Stomach smooth muscle (tissue), 2 donors: ENCODE measurements around the gene ACSM5.
"Not testable (repeated sequence)": the region's sequence is repeated elsewhere in the genome, so short reads cannot be mapped to it uniquely, and the experiment has no call there.

Source experiments
- H3K27ac ChIP-seq: one replicate; pipeline ENCODE4 v1.7.0; 2013; ENCODE audit warnings: mild to moderate bottlenecking, low read length, inconsistent platforms
- H3K27me3 ChIP-seq, 2 donors: one replicate each; pipeline ENCODE4 v1.7.0; 2013; ENCODE audit warnings: low read length in 2 of 2; ENCODE audit not compliant: insufficient read depth in 2 of 2, control insufficient read depth in 1 of 2
- H3K36me3 ChIP-seq, 2 donors: one replicate each; pipeline ENCODE4 v1.7.0; 2013; ENCODE audit warnings: low read length in 2 of 2; ENCODE audit not compliant: control insufficient read depth in 2 of 2, insufficient read depth in 2 of 2
- H3K4me1 ChIP-seq: one replicate; pipeline ENCODE4 v1.7.0; 2013; ENCODE audit warnings: low read length; ENCODE audit not compliant: control insufficient read depth, insufficient read depth
- H3K4me3 ChIP-seq, 2 donors: one replicate each; pipeline ENCODE4 v1.7.0; 2013; ENCODE audit warnings: low read length in 2 of 2
- H3K9ac ChIP-seq, 2 donors: one replicate each; pipeline ENCODE4 v1.7.0; 2013; ENCODE audit warnings: low read length in 2 of 2, mild to moderate bottlenecking in 1 of 2
- H3K9me3 ChIP-seq, 2 donors: one replicate each; pipeline ENCODE4 v1.7.0; 2013; ENCODE audit warnings: low read length in 2 of 2; ENCODE audit not compliant: control insufficient read depth in 2 of 2
- donor health status: healthy.
- donor health status: Pancreatic carcinoma.

The ACSM5 gene

DNA sequence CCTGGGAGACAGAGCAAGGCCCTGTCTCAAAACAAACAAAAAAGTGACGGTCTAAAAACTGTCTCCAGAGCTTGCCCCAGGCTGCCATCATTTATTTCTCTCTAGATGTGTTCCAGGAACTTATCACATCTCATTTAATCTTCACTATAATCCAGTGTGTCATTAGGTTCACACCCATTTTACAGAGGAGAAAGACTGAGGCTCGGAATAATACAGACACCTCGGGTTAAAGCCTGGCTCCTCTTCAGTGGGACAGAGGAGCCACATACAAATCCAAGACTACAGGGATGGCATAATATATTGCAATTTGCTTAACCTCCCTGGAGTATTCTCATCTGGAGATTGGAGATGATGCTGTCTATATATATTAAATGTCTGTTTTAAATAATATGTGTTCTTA, 10.7 kb upstream of the ACSM5 start:
- Histone ChIP-seq H3K36me3 (no peaks in the 10 kb centered on the region), H3K9me3 (no peaks in the 10 kb centered on the region), H3K27me3 (no peaks in the 10 kb centered on the region), H3K9ac (no peak overlapping the region), H3K4me1 (peaks cover 3% of the 10 kb centered on the region), H3K27ac (no peak overlapping the region), H3K4me3 (no peak overlapping the region)

DNA sequence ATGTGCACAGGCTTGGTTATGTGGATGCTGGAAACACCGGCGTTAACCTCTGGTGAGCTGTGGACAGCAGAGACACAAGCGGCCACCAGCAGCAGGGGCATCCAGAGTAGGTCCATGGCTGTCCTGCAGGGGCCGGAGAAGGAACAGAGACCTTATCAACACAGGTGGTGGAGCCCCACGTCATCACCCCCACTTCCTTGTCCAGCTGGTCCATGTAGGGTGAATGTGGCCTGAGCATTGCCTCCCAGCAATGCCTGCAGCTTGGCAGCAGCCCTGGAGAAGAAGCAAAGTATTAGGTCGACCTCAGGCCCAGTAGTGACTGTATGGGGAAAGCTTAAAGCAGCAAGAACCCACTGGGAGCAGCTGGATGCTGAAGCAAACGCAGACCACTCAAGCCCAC, 10.1 kb upstream of the ACSM5 start:
- H3K9ac ChIP-seq: no peak overlapping the region
- no peaks in the 10 kb centered on the region for H3K4me1 ChIP-seq
- no peaks in the 10 kb centered on the region for H3K36me3 ChIP-seq
- no peaks in the 10 kb centered on the region for H3K9me3 ChIP-seq
- H3K27me3 ChIP-seq: no peaks in the 10 kb centered on the region
- no peak overlapping the region for H3K27ac ChIP-seq
- no peak overlapping the region for H3K4me3 ChIP-seq

DNA sequence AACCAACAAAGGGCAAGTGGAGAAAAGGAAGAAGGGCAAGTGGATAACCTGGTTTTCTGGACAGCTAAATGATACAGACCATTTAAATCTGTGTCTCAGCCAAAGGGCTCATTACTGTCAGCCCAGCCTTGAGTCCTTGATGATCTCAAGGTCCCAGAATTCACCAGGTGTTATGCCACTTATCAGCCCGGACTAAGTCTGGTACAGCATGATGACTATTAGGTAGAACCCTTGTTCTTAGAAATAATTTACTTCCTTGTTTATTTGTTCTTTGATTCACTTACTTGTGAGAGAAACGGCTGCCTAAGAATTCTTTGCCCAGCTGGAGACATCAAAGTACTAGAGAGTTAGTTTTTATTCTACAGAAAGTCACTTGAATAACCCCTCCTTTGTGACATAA, 8.3 kb upstream of the ACSM5 start:
- no peaks in the 10 kb centered on the region for H3K9me3 ChIP-seq
- H3K4me1 ChIP-seq: no peaks in the 10 kb centered on the region
- H3K27ac ChIP-seq: no peak overlapping the region
- H3K27me3 ChIP-seq: no peaks in the 10 kb centered on the region
- H3K4me3 ChIP-seq: no peak overlapping the region
- no peaks in the 10 kb centered on the region for H3K36me3 ChIP-seq
- H3K9ac ChIP-seq: no peak overlapping the region

DNA sequence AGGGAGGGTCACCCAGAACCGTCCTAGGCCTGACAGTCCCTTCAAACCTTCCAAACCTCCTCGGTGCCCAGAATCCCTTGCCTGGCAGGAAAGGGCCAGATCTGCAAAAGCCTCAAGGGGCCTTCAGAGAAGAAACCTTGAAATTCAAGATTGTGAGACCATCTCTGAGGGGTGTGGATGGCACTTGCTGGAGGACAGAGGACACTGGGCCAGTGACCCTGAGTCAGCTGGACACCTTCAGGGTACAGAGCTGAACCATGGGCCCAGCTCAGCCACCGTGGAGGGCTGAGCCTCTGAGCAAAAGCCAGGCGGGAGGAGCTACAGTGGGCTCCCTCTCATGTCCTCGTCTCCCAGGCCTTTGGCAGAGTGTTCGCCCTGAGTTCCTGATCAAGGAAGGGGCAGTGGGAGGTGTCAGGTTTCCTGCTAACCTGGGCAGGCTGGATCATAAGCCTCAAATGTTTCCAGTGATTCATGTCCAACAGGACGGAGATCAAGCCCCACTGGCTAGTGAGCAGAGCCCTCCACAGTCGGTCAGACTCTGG, 7.8 kb upstream of the ACSM5 start:
- H3K27ac ChIP-seq: no peak overlapping the region
- no peak overlapping the region for H3K9ac ChIP-seq
- no peaks in the 10 kb centered on the region for H3K9me3 ChIP-seq
- H3K36me3 ChIP-seq: no peaks in the 10 kb centered on the region
- no peak overlapping the region for H3K4me3 ChIP-seq
- H3K27me3 ChIP-seq: no peaks in the 10 kb centered on the region
- no peaks in the 10 kb centered on the region for H3K4me1 ChIP-seq

DNA sequence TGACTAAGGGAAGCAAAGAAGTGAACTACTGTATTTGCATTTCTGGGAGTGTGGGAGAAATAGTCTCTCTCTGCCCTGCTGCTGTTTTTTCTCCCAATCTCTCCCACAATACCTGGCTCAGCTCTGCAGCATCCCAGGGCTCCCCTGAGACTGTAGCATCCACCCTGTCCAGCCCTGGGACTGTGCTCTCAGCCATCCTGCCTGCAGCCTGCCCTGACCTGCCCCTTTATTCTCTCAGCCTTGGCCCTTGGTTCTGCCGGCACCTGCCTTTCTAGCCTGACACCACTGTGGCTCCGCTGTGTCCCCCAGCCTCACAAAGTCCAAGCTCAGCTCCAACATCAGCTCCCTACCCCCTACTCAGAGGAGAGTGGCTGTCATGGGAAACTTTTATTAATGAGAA, 6.7 kb upstream of the ACSM5 start:
- no peaks in the 10 kb centered on the region for H3K9me3 ChIP-seq
- H3K27ac ChIP-seq: no peak overlapping the region
- H3K9ac ChIP-seq: no peak overlapping the region
- H3K4me3 ChIP-seq: no peak overlapping the region
- H3K27me3 ChIP-seq: no peaks in the 10 kb centered on the region
- H3K4me1 ChIP-seq: no peaks in the 10 kb centered on the region
- H3K36me3 ChIP-seq: no peaks in the 10 kb centered on the region

DNA sequence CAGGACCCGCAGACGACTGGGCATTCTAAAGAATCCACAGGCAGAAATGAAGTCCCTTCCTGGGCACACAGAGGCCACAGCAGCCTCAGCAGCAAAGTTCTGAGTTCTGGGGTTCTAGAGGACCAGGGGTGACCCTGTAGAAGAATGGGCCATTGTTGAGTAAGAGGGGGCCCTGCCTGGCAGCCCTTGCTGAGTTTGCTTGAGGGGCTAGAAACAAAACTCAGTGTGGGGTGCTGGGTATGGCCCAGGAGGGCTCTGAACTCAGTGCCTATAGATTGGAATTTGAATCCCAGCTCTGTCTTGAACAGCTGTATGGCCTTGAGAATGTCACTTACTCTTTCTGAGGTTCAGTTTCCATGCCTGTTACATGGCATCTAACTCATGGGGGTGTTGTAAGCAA, 4.7 kb upstream of the ACSM5 start, which contains the start of gene PDILT:
PDILT (minus strand) TSS at position 101 of the 400 bp plus-strand sequence. CDS start 5,437 bp downstream, outside the sequence.
- Histone ChIP-seq H3K9ac (no peak within 1 kb of the TSS), H3K27ac (no peak within 1 kb of the TSS), H3K36me3 (no peaks in the 10 kb centered on the region)

DNA sequence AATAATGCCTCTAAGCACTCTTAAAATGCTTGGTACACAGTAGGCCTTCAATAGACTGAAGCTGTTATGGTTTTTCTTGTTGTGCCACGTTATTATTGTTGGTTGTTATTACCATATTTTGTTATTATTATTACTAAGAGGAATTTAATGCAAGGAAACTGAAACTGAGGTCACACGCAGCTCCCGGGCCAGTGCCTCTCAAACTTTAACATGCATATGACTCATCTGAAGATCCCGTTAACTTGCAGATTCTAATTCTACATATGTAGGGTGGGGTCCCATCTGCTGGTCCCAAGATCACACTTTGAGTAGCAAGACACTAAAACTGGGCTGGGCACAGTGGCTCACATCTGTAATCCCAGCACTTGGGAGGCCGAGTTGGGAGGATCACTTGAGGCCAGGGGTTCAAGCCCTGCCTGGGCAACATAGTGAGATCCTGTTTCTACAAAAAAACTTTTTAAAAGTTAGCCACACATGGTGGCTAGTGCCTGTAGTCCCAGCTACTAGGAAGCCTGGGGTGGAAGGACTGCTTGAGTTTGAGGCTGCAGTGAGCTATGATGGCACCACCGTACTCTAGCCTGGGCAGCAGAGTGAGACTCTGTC, 888 bp downstream of the ACSM5 start:
- Histone ChIP-seq H3K4me1 (no peaks in the 10 kb centered on the region), H3K27ac (no peak overlapping the region), H3K36me3 (no peaks in the 10 kb centered on the region), H3K9ac (no peak overlapping the region), H3K4me3 (no peak overlapping the region), H3K9me3 (no peaks in the 10 kb centered on the region), H3K27me3 (no peaks in the 10 kb centered on the region)

More for the DNA sequence above, 4.7 kb upstream of the ACSM5 start, which contains the start of gene PDILT:
- no peaks in the 10 kb centered on the region for H3K4me1 ChIP-seq
- no peaks in the 10 kb centered on the region for H3K27me3 ChIP-seq
- H3K9me3 ChIP-seq: no peaks in the 10 kb centered on the region
- H3K4me3 ChIP-seq: no peak within 1 kb of the TSS

DNA sequence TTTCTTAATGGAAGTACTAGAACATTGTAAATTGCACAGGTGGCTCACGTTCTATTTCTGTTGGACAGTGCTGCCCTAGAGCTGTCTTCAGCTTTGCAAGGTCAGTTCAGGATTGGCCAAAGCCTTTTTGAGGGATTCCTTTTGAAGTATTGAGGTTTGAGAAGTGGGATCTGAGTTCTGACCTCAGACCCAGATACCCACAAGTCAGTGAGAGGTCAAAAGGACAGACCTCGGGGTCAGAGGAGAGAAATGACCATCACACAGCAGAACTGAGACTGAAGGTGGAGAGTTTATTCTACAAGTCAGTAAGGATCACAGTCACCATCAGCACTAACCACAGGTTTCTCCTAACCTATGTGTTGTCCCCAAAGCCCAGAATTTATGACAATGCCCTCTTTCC, 1.7 kb downstream of the ACSM5 start:
- H3K4me1 ChIP-seq: no peaks in the 10 kb centered on the region
- H3K36me3 ChIP-seq: no peaks in the 10 kb centered on the region
- H3K9ac ChIP-seq: no peak overlapping the region
- H3K9me3 ChIP-seq: no peaks in the 10 kb centered on the region
- H3K4me3 ChIP-seq: no peak overlapping the region
- no peaks in the 10 kb centered on the region for H3K27me3 ChIP-seq
- H3K27ac ChIP-seq: no peak overlapping the region

DNA sequence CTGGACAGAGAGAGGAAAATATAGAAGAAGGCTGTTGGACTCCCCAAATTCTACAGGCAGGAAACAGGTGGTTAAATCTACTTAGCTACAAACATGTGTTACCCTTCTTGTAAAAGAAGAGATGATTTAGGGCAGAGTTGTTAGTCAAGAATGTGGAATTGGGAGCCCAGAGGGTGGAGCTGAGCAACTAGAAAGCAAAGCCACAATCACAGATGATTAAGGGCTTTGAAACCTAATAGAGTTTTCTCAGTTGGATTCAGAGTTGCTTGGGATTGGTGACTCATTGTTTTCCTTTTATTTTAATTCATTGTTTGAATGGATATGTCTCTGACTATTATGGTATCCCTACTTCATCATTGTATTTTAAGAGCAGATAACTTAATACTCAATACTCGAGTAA, 6.2 kb downstream of the ACSM5 start:
- Histone ChIP-seq H3K4me1 (no peaks in the 10 kb centered on the region), H3K27ac (no peak overlapping the region), H3K27me3 (no peaks in the 10 kb centered on the region), H3K9me3 (no peaks in the 10 kb centered on the region), H3K36me3 (no peaks in the 10 kb centered on the region), H3K4me3 (no peak overlapping the region), H3K9ac (no peak overlapping the region)

DNA sequence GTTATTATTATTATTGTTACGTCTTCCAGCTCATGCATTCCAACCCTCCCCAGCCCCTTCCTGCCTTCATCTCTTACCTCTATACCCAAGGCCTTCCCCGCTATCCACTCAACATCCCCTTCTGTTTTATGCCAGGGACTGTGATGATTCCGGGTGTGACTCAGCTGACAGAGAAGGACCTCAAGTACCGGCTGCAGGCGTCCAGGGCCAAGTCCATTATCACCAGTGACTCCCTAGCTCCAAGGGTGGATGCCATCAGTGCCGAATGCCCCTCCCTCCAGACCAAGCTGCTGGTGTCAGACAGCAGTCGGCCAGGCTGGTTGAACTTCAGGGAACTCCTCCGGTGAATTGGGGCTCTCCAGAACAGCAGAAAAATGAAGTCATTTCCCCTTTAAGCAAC, 9.8 kb downstream of the ACSM5 start:
- H3K9ac ChIP-seq, H3K9me3 ChIP-seq, H3K27ac ChIP-seq, H3K4me1 ChIP-seq, H3K4me3 ChIP-seq, H3K36me3 ChIP-seq, H3K27me3 ChIP-seq: not testable (repeated sequence)

DNA sequence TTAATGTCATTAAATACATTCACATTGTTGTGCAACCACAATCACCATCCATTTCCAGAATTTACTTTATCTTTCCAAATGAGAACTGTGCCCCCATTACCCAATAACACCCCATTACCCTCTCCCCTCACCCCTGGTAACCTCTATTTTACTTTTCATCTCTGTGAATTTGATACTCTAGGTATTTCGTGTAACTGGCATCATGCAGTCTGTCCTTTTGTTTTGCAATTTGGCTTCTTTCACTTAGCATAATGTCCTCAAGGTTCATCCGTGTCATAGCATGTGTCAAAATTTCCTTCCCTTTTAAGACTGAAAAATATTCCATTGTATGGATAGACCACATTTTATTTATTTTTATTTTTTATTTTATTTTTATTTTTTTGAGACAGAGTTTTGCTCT, 12.4 kb downstream of the ACSM5 start:
- not testable (repeated sequence) for H3K36me3 ChIP-seq, H3K9ac ChIP-seq, H3K9me3 ChIP-seq, H3K4me3 ChIP-seq, H3K27ac ChIP-seq, H3K27me3 ChIP-seq, H3K4me1 ChIP-seq
